GM19025 (cell line): Measurements from ENCODE around the gene ACOT8.
"Not testable (repeated sequence)": the region's sequence is repeated elsewhere in the genome, so short reads cannot be mapped to it uniquely, and the experiment has no call there.

Experiments used
- ATAC-seq: cut with Tn5 transposase; IDR thresholded peaks from one replicate; pipeline ENCODE4 v1.9.1; 2021; ENCODE audit warnings: mild to moderate bottlenecking, low read depth, moderate library complexity; ENCODE audit not compliant: unreplicated experiment

The ACOT8 gene

DNA sequence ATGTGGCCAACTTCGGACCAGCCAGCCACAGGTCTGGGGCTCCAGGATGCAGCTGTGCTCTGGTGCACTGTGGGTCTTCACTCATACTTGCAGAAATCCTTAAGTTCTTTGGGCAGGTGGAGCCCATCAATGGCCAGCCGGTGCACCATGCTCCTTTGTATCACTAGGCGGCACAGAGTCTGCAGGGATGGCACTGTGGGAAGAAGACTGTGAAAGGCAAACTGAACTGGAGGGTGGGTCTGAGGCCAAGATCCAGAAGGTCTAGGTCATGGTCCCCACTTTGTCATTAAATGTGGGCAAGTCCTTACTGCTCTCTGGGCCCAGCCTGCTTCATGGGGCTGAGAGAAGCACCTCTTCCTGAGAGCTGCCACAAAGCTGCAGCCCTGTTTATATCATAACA is 31.5 kb upstream of the ACOT8 start:
- no peak for ATAC-seq

DNA sequence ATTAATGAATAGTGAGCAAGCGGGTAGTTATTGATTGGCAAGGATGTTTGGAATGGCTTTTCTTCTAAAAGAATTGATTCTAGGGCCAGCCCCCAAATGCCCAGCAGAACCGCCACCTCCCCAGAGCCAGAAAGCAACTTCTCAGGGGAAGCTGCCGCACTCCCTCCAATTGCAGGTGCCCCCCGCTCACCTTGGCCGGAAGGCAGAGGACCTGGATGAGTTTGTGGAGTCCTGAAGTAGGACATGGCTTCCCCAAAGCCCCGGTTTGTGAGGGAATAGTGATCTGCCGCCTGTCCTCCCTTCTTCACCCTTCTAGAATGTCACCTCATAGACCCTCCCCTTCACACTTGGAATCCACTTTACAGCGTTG is 30.1 kb upstream of the ACOT8 start, which contains the start of gene SPATA25:
TSS of gene SPATA25 (minus strand) at position 277 of the 370 bp plus-strand sequence. CDS start at position 245, 32 bp downstream.
- ATAC-seq = no peak

DNA sequence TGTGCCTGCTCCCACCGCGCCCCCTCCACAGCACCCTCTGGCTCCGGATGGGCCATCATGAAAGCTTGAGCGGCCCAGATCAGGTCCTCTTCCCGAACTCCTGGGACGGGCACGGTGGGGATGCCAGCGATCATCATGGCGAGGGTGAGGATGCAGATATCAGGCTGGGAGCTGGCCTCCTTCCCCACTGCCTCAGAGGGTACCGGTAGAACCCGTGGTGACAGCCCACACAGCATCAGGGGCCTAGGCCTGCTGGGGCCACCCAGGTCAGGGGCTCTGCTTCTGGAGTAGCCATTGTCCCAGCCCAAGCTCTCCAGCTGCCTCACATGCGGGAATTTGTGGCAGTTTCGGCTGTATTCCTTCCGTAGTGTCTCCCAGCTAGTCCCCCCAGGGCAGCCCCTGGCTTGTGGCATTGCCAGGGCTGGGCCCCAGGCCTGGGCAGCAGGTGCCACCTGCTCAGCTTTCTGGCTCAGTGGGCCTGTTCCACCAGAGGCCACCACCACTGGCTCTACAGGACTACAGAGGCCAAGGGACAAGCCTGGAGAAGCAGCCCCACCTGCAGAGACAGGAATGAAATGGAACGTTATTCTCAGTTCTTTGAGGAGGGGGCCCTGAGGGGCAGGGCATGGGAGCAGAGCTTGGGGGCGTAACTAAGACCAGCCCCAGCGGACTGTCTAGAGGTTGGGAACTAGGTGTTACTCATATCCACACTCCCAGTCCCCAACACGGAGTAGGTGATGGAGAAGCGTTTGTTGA is 29.6 kb upstream of the ACOT8 start:
- no peak for ATAC-seq

DNA sequence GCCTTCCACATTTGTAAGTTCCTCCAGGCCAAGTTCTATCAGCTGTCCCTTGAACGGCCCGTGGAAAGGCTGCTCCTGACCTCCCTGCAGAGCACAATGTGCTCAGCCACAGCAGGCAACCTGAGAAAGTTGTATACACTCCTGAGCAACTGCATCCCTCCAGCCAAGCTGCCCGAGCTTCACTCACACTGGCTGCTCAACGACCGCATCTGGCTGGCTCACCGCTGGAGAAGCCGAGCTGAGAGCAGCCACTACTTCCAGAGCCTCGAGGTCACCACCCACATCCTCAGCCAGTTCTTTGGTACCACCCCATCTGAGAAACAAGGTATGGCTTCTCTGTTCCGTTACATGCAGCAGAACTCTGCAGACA is 25.9 kb upstream of the ACOT8 start:
- ATAC-seq = no peak

DNA sequence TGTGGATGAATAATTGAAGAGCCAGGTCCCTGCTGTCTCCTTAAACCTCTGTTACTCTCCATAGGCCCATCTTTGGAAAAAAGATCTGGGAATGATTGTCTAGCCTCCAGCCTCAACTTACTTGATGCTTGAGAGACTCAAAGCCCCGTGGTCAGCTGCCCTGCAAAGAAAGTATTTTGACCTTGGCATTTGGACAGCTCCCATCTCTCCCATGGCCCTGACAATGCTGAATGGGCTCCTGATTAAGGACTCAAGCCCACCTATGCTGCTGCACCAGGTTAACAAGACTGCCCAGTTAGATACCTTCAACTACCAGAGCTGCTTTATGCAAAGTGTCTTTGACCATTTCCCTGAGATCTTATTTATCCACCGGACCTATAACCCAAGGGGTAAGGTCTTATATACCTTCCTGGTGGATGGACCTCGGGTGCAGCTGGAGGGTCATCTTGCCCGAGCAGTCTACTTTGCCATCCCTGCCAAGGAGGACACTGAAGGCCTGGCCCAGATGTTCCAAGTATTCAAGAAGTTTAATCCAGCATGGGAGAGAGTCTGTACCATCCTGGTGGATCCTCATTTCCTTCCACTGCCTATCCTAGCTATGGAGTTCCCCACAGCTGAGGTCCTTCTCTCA is 25.4 kb upstream of the ACOT8 start:
- no peak for ATAC-seq

DNA sequence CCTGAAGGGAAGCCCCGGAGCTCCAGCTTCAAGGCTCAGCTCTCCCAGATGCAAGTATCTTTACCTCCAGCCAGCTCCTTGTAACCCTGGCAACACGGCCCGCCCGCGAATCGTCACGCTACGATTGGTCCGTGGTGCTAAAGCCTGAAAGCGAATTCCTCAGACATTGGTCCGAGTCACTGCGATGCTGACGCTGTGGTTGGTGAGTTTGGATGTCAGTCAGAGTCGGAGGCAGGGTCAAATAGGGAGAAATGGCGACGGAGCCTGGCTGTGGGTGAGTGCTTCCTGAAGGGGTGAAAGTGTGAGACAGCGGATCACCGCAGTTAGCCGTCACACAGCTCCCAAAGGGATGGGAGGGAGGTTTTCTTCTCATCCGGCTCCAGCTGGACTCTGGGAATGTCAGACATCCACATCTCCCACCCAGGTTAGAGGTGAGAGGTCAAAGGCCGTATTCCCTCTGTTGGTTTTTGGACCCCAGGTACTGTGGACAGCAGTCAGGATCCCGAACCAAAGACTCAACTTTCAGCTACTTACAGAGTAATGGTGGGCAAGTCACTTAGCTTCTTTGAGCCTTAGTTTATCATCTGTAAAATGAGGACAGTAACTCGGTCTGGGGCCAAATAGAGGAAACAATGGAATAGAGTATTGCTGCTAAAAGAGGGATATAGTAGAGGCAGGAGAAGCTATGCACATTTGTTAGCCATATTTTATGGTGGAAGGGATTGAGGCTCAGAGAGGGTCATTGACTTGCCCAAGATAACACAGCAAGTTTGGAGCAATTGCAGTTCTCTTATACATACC is 24.0 kb upstream of the ACOT8 start, which contains the start of gene ZSWIM1:
TSS of gene ZSWIM1 (plus strand) at position 240 of the 801 bp plus-strand sequence. CDS start 1,366 bp downstream, outside the sequence.
- peak; percentile 98 for ATAC-seq

DNA sequence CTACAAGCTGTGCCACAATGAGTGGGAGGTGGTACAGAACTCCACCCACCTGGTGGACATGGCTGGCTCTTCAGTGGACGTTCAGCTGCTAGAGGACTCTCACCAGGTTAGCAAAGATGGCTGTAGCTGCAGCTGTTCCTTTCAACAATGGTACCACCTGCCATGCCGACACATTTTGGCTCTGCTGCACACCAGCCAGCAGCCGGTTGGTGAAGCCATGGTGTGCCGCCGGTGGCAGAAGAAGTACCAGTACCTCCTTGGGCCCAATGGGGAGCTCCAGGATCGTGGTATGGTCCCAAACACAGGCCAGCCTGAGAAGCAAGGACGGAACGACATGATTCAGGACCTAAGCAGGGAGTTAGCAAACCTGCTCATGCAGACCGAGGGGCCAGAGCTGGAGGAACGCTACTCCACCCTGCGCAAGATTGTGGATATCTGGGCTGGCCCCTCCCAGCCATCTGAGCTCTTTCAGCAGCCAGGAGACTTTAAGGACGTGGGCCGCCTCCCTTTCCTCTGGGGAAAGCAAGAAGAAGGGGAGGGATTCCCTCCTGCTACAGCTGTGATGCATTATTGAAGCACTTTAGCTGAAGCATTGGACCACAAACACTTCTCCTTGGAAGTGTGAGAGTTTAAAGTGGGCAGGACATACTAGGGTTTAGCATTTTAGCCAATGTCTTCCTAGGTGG is 21.0 kb upstream of the ACOT8 start:
- ATAC-seq = no peak

DNA sequence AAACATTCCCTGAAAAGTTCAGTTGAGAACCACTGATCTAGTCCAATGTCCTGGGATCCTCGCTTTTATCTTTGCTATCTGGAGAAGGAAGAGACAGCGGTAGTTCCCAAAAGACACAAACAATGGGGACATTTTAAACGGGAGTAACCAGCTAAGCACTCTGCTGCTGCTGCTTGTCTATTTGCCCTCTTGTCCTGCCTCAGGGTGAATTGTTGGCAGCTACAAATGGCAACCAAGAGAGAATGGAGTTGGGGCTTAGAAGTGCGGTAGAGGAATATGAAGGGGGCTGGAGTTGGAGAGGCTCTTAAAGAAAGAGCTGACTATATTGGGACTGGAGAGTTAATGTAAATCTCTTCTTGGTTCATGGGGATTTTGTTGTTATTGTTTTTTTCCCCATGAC is 17.4 kb upstream of the ACOT8 start:
- ATAC-seq = no peak

DNA sequence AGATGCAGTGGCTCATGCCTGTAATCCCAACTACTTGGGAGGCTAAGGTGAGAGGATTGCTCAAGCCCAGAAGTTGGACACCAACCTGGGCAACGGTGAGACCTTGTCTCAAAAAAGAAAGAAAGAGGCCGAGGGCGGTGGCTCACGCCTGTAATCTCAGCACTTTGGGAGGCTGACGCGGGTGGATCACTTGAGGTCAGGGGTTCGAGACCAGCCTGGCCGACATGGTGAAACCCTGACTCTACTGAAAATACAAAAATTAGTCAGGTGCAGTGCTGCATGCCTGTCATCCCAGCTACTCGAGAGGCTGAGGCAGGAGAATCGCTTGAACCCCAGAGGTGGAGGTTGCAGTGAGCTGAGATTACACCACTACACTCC is 16.9 kb upstream of the ACOT8 start:
- ATAC-seq = not testable (repeated sequence)

DNA sequence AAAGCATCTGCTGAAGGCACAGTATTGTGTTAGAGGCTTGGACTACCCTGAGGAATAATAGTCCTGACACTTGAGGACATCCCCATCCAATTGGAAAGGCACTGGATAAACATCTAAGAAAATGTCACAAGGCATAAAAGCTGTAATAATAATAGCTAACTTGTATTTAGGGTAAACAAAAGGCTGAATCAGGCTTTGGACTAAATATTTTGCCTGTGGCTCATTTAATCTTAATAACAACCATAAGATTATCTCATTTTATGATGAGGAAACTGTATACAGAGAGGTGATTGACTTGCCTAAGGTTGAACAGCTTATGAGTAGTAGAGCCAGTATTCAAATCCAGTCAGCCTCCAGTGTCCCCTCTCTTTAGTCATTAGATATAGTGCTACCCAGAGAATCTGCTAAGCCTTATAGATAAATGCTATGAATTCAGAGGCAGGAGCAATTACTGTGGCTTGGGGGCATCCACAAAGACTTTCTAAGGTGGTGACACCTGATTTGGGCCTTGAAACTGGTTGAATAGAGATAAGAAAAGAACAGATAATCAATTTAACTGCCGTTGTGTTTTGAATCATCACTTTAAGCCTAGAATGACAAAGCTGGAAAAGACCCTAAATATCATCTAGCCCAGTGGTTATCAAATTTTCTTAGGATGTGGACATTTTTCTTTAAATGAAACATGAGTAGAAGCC is 16.4 kb upstream of the ACOT8 start:
- no peak for ATAC-seq

DNA sequence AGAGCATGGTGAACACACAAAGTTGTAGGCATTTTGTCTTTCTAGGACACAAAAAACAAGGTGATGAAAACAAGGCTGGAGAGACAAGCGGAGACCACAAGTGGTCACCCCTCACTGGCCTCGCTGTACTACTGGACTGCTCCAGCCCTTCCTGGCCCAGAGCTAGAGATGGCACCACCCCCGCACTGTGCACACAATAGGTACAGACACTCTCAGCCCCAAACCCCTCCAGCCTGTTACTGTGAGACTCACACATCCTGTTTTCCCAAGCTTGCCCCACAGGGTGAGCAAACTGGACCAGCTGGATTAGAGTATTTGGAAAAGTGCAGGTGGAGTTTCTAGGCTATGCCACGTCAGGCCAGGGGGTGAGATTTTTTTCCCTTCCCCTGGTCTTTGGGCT is 15.4 kb upstream of the ACOT8 start:
- ATAC-seq = no peak

DNA sequence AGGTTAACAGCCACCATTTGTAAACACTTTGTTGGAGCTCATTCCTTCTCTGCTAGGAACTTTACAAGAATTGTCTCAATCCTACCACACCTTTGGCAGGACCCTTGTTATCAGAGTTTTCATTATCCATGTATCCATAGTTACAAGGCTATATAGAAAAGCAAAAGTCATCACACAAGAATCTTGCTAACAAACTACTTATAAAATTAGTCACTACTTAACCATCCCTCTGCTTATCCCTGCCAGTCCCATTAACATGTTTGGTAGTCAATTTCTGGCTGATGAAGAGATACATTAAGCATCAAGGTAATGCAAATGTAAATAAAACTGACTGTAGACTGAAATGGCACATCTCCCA is 10.6 kb upstream of the ACOT8 start:
- ATAC-seq = no peak

DNA sequence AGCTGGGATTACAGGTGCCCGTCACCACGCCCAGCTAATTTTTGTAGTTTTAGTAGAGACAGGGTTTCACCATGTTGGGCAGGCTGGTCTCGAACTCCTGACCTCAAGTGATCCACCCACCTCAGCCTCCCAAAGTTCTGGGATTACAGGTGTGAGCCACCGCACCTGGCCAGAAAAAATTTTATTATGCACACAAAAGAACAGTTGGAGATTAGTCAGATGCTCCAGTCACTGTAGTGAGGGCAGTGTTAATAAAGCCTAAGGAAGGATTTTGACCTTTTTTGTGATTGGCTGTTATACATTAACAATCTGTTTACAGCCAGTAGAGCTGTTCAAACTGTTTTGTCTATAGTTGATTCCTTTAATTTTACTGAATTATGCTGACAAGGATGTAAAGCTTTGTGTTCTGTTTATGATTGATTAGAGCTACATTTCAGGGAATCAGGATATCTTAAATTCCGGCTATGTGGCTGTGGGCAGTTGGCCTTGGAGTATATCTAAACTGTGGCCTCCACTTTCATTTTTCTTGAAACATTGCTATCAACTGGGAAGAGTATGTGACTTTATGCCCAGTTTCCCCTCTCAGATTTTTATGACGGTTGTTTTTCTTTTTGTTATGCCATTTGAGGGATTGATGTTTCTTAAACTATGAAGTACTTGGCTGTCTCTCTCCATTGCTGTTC is 10.1 kb upstream of the ACOT8 start:
- ATAC-seq = no peak

DNA sequence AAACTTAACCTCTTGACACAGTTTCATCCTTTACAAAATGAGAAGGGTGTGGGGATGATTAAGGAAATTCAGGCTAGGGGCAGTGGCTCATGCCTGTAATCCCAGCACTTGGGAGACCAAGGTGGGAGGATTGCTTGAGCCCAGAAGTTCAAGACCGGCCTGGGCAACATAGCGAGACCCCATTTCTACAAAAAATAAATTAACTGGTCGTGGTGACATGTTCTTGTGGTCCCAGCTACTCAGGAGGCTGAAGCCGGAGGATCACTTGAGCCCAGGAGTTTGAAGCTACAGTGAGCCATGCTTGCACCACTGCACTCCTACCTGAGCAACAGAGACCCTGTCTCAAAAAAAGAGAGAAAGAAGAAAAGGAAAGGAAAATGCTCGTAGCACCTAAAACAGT is 9.3 kb upstream of the ACOT8 start:
- ATAC-seq = no peak

DNA sequence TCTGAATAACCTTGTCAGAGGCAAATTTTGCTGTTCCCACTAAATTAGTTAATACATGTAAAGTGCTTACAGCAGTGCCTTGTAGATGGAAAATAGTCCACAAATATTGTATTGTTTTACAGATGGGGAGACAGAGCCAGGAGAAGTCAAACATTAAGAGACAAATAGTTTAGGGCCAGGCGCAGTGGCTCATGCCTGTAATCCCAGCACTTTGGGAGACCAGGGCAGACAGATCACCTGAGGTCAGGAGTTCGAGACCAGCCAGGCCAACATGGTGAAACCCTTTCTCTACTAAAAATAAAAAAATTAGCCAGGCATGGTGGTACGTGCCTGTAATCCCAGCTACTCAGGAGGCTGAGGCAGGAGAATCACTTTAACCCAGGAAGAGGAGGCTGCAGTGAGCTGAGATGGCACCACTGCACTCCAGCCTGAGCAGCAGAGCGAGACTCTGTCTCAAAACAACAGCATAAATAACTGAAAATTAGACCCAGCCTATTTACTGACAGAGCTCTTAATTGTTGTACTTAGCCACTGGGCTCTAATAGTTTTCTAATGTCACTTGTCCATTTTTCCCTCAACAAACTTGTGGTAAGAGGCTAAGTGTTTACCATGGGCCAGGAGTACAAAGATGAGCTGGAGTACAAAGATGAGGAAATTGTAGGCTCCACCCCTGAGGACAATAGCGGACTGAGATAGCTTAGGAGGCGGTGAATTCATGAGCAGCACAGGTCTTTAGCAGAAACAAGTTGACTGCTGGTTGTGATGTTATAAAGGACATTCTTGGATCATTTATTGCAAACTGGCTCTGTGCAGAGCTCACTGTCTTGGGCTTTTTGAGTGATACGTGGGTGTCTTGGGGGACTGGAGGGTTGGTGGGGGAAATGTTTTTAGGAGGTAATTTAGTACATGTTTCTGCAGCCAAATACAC is 6.6 kb upstream of the ACOT8 start:
- no peak for ATAC-seq

DNA sequence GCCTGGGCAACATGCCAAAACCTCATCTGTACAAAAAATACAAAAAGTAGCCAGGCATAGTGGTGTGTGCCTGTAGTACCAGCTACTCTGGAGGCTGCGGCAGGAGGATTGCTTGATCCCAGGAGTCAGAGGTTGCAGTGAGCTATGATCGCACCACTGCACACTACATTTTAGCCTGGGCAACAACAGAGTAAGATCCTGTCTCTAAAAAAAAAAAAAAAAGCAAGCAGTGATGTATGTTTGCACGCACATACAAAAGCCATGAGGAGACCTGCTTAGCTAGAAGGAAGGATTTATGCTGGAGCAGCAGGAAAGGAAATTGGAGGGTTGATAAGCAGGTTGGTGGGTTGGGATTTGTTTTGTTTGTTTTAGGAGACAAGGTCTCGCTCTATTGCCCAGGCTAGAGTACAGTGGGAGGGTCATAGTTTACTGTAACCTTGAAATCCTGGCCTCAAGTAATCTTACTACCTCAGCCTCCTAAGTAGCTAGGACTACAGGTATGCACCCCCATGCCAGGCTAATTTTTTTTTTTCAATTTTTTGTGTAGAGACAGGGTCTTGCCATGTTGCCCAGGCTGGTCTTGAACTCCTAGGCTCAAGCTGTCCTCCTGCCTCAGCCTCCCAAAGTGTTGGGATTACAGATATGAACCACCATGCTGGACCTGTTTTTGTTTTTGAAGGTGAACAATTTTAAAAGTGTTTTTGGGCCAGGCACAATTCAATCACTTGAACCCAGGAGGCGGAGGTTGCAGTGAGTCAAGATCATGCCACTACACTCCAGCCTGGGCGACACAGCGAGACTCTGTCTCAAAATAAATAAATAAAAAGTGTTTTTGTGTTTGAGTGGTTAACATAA is 4.3 kb upstream of the ACOT8 start:
- ATAC-seq = no peak

DNA sequence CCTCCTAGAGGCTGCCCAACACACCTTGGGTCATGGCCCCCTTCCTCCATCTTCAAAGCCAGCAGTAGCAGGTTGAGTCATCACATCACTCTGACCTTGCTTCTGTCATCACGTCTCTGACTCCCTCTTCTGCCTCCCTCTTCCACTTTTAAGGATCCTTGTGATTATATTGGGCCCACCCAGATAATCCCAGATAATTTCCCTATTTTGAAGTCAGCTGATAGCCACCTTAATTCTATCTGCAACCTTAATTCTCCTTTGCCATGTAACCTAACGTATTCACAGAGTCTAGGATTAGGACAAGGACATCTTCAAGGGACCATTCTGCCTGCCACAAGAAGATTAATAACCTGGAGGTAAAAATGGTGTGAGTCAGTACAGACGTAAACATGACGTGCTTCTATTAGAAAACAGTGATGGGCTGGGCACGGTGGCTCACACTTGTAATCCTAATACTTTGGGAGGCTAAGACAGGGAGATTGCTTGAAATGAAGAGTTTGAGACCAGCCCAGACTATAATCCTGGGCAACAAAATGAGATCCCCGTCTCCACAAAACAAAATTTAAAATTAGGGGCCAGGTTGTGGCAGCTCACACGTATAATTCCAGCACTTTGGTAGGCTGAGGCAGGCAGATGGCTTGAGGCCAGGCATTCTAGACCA is 3.5 kb upstream of the ACOT8 start:
- no peak for ATAC-seq
